ENCODE measurements around the gene CP.

The CP gene

GRCh38 chr3:149186219-149186618 lies 35.4 kb downstream of the CP start:
- DNase-seq (ENCODE audit: low read depth), result no peak

GRCh38 chr3:149181182-149181581 lies 40.4 kb downstream of the CP start:
- DNase-seq (ENCODE audit: low read depth), result no peak

DNA sequence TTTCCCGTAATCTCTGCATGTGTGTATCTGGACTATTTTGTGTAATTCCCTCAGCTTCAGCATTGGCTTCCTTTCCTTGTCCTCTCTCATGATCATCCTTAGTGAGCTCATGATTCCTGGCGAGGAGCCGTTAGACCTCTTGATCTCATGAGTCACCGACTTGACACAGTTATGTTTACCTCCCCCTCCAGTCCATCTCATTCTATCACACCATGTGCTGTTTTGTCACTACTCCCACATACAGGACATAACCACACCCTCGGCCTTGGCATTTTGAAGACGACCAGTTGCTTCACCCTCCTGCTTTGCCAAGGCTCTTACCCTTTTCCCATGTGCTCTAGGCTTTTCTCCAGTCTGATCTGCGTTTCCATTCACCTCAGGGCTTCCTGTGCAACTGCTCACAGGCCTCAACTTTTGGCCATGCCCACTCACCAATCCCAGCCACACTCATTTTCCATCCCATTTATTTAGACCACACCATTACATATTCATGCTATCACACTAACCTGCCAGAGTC lies 41.5 kb downstream of the CP start:
- no peak for DNase-seq (ENCODE audit: low read depth)

DNA sequence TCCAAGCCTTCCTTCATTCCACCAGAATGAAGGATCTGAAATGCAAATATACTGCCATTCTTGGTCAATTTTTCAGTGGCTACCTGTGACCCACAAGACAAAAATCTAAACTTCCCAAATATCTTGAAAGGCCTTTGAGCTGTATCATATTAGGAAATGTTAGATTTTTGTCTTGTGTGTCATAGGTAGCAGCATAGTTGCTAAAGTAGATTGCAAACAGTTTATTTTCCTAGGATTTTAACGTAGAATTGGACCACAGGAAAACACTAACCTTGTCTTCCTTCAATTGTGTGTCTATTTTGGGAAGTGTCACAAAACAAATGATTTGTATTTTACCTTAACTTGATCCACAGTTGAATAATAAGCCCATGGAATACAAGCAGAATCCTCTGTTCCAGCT lies 42.4 kb downstream of the CP start:
- no peak for DNase-seq (ENCODE audit: low read depth)

DNA sequence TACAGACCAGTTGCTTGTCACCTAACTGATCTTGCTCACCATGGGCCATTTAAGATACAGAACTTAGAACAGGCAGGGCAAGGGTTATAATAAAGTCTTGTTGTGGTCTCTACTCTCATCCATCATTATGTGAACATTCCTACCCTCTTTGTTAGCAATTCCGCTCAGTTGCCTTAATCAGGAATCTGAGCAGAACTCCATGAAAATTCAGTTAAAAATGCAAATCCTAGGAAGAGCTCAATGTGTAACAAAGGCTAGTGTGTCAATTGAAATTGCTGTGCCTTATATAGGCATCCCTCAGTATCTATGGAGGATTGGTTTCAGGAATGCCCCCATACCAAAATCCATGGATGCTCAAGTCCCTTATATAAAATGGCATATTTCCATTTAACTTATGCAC lies 44.5 kb downstream of the CP start:
- DNase-seq (ENCODE audit: low read depth), result no peak

- DNase-seq (ENCODE audit: low read depth), result no peak
Observed at GRCh38 chr3:149174901-149175300, 46.7 kb downstream of the CP start.

DNA sequence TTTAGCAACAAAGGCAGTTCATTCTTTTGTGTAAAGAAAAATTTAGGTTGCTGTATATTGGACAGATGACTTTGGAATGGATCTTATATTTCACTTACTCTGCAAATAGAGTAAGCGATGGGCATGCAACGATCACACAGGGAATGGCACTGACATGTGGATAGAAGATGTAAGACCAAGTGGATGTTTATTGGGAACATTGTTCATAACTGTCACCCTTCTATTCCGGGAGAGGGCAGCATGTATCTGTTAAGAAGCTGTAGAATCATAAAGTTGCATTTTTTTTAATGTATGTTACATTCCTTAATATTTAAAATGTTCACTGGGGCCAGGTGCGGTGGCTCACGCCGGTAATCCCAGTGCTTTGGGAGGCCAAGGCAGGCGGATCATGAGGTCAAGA lies 51.0 kb downstream of the CP start:
- no peak for DNase-seq (ENCODE audit: low read depth)

- DNase-seq (ENCODE audit: low read depth), result no peak
Observed at GRCh38 chr3:149167898-149168297, 53.7 kb downstream of the CP start.

GRCh38 chr3:149163066-149163465 lies 58.6 kb downstream of the CP start:
- DNase-seq (ENCODE audit: low read depth), result no peak

- DNase-seq (ENCODE audit: low read depth), result no peak
Observed at GRCh38 chr3:149162007-149162406, 59.6 kb downstream of the CP start.

DNA sequence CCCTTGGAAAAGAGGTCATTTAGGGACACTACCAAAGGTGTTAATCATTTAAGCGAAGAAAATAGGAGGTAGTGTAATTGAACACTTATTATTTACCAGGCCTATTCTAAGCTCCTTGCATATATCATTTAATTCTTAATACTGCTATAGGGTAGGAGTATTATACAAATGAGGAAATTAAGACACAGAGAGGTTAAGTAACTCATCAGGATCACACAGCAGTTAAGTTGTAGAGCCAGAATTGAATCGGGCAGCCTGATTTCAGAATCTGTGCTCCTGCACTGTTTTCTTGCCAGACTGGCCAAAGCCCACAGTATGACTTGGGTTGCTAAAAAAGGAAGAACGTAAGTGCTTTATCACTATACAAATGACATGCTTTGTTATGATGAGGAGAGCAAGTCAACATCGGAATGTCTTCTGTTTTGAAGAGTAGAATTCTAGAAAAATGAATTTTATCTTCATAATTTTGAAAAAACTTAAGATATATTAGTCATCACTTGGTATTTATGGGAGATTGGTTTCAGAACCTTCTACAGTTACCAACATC lies 60.8 kb downstream of the CP start:
- DNase-seq (ENCODE audit: low read depth), result no peak

- no peak for DNase-seq (ENCODE audit: low read depth)
Observed at GRCh38 chr3:149153402-149153801, 68.2 kb downstream of the CP start.

GRCh38 chr3:149152420-149152819 lies 69.2 kb downstream of the CP start:
- no peak for DNase-seq (ENCODE audit: low read depth)

- DNase-seq (ENCODE audit: low read depth), result no peak
Observed at GRCh38 chr3:149151843-149152242, 69.8 kb downstream of the CP start.

- no peak for DNase-seq (ENCODE audit: low read depth)
Observed at GRCh38 chr3:149150436-149150835, 71.2 kb downstream of the CP start.

DNA sequence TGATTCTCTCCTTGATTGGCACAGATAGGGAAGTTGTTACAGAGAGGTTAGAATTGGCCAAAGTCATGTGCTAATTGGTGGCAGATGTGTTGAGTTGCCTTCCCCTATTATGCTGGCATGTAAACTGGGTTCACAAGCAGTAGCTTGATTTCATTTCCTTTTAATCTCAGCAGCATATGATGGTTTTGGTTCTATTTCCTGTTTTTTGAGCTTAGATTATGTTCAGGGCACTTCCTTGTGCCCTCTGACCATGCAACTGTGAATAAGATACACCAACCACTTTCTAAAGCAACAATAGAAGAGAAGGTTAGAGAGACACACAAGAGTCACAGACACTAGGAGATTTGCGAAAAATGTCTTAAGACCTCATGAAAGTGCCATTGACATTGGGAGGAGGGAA lies 75.7 kb downstream of the CP start:
- no peak for DNase-seq (ENCODE audit: low read depth)

DNA sequence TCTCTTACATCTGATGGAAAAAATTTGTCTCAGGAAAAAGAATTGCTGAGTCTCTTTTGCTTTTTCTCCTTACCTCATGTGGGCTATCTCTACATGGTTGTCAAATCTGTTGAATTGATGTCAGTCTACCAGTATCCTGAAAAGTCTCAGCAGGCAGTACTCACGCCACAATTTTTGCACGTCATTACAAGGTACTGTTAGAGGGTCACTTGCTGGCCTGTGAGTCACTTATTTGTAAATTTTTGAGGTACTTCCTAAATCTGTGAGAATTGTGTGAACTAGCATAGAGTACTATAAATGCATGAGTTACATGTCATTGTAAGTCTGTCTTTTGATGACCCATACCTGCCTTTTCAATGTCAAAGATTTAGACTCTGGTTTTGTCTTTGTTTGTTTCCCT lies 76.3 kb downstream of the CP start:
- no peak for DNase-seq (ENCODE audit: low read depth)

GRCh38 chr3:149142682-149143081 lies 78.9 kb downstream of the CP start:
- DNase-seq (ENCODE audit: low read depth), result no peak

DNA sequence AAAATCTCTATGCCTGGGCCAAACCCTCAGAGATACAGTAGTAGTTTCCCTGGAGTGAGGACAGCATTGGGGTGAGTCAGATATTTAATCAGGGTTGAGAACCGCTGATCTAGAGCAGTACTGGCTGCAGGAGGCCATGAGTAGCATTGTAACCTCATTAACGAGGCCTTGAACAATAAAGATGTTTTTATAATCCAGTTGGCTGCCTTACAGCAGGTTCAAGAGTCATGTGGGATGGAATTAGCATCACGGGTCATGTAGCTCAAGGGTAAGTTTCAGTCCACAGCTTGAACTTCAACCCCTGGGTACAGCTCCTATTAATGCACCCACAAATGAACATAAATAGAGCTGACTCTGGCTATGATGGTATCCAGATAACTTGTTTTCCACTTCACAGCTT lies 87.1 kb downstream of the CP start:
- no peak for DNase-seq (ENCODE audit: low read depth)

- DNase-seq (ENCODE audit: low read depth), result no peak
Observed at GRCh38 chr3:149131589-149131988, 90.0 kb downstream of the CP start.

DNA sequence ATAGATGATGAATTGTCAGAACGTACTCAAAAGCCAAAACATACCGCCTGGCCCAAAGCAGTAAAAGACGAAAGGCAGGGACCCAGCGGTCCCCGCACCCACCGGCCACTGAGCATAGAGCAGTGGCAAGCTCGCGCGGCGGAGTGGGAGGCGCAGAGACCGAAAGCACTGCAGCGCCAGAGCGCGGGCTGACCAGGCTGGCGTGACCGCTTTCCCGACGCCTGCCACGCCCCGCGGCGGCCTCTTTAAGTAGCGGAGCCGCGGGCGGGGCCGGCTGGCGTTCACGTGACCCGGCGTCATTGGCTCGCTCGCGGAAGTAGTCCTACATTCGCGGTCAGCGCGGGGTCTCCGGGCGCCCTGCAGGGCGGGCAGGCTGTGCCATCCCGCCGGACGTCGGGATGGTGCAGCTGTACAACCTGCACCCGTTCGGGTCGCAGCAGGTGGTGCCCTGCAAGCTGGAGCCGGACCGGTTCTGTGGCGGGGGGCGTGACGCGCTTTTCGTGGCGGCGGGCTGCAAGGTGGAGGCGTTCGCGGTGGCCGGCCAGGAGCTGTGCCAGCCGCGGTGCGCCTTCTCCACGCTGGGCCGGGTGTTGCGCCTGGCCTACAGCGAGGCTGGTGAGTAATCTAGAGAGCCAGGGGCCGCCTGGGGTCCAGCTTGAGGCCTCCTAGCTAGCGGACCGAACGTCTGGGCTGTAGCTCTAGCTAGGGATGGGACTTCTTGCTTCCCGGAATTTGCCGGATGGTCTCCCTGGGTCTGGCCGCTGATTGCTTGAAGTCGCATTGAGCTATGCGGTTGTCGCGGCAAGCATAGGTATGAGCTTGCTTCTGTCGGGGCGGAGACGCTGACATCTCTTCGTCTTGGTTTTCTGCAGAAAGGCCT lies 92.1 kb downstream of the CP start, which contains the start of gene HPS3:
TSS of gene HPS3 (plus strand) at position 313 of the 880 bp plus-strand sequence. CDS start at position 399, 86 bp downstream.
- peak; percentile 71 for DNase-seq (ENCODE audit: low read depth)

GRCh38 chr3:149128821-149129220 lies 92.8 kb downstream of the CP start:
- no peak for DNase-seq (ENCODE audit: low read depth)

DNA sequence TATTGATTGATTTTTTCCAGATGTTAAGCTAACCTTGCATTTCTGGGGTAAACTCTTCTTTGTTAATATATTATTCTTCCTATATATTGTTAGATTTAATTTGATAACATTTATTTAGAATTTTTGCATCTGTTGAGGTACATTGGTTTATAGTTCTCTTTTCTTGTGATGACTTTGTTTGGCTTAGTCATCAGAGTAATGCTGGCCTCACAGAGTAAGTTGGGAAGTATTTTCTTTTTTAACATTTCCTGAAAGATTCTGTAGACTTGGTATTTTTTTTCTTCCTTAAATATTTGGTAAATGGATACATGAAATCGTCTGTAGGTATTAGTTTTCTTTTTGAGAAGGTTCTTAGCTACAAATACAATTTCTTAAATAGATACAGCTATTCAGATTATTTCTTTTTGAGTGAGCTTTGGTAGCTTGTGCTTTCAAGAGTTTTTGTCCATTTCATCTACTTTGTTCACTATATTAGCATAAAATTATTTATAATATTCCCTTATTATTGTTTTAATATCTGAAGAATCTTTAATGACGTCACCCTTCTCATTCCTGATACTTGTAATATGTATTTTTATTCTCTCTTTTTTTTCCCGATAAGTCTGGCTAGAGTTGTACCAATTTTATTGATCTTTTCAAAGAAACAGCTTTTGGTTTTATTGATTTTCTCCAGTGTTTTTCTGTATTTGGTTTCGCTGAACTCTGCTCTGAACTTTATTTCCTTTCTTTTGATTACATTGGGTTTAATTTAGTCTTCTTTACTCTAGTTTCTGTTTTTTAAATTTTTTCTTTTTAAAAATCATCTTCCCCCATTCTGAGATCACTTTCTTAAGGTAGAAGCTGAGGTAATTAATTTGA lies 98.7 kb downstream of the CP start:
- DNase-seq (ENCODE audit: low read depth), result no peak
